Epidermal melanocyte (primary cell): ENCODE measurements around the gene NEGR1.

Source experiments
- DNase-seq: peaks from one replicate; pipeline ENCODE4 v3.0.0; 2011; ENCODE audit warnings: low spot score; ENCODE audit not compliant: insufficient read length

The NEGR1 gene

DNA sequence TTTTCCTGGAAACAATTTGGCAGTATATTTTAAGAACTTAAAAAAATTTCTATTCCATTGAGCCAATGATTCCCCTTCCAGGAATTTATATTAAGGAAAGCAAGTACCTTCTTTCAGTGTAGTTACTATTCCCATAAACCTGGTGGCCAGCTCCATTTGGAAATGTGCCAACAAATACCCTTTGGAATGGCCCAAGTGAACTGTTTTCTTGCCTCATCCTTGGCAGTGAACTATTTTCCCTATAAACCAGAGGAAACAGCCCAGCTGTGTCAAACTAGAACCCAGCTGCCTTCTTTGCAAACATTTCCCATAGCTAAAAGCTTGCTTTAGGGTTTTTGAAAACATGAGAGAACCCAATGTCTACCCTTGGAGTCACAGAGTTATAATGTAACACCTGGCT lies 496.9 kb downstream of the NEGR1 start:
- no peak for DNase-seq

DNA sequence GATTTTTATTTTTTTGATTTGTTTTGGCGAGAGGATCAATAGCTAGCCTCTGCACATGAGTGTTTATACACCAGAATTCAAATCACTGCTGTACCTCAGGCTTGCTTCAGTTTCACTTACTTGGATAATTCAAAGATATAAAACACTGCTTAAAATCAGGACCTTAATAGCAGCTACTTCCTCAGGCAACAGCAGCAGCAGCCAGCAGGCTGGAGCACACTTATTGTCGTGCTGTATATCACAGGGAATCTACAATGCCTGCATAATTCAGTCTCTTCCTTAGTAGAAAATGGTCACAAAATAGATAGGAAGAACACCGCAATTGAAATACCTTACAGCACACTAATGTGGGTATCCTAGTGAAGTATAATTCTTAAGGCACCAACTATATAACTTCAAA lies 497.3 kb downstream of the NEGR1 start:
- no peak for DNase-seq

DNA sequence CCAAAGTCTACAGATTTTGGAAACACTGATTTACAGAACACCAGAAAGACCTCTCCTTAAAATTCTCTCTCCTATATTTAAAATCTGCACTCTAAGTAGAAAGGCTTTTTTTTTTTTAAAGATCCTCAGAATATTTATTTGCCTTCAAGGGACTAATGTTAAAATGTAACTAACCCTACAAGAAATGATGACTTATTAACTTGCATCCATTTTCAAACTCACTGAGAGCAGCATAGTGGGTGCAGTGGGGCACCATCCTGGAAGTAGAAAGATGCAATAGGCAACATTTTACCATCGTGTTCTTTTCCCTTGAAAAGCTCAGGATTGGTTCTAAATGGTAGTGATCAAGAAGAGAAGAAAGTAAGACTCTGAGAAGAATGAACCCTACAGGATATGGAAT lies 498.1 kb downstream of the NEGR1 start:
- DNase-seq = no peak

DNA sequence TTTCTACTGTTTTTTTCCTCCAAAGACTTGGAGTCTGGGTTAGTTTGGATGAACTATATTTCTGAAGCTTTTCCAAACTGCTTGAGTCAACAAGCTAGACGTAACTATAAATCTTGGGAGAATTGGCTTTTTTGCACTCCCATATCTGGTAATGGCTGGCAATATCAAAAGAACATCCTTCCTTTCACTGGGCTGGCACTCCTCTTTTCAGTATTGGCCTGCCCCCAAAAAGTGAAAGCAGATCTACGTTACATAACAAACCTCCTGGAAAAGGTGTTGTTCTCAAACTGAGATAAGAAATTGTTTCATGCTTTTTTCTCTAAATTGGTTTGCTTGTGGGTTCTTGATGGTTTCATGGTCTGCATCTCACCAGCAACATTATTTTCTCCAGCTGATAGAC lies 499.3 kb downstream of the NEGR1 start:
- DNase-seq = no peak

DNA sequence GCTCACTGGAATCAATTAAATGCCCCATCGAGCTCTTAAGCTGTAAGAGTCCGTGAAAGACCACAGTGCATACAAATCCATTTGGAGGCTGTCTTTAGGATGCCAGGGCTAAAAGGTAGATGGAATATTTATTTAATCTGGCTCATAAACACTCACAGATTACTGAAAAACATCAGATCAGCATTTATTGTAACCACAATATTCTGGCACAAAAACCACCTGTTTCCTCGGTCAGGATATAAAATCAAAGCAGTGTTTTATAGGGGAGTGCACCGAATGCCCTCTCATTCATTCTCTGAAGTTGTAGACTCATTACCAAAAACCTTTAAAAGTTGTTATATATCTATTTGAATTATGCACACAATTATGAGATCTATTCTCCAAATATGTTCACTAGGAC lies 500.9 kb downstream of the NEGR1 start:
- no peak for DNase-seq

DNA sequence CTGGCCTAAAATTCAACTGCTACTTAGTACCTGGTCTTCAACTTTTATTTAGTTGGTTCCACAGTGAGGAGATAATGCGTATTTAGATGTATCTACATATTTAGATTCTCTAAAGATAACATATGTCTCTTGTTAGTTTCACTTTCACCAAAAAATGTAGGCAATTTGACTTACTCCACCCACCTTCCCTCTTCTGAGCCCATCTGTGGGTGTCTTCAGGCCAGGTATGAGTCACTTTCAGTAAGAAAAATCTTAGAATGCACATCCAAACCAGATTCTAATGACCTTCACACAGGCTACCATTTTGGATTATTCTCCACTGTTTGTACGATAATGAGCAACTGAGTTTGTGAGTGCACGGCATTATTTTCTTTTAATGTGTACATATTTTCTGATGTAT lies 501.7 kb downstream of the NEGR1 start:
- DNase-seq = no peak

DNA sequence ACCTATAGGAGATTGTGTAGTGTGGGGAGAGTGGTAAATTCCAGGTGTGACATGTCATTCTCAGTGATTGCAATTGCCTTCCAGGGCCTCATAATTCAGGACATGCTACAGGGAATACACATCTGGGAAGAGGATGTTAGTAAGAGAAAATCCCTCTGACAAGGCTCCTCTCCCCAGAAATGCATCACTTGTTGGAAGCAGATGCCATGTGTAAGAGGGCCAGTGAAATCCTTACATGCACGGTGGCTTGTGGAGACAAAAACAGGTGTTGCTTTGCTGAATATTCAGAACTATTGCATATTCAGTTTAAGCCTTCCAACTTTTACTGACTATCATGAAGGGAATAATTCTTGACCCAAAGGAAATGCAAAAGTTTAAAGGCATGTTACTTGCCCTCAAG lies 503.4 kb downstream of the NEGR1 start:
- no peak for DNase-seq

DNA sequence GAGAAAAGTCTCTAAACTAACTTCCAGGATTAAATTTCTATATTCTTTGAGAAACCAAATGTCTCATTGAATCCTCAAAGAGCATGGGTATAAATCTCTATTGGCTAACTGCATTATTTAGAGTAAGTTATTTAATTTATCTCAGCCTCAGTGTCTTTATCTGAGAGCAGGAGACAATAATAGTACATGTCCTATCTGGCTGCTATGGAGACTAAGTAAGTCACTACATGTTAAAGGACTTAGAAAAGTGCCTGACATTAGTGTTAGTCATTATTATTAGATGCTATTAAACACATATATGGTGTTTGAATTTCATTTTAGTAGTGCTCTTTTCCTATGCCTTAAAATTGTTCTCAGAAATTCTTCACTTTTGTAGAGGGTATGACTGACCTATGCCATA lies 505.2 kb downstream of the NEGR1 start:
- DNase-seq = no peak

DNA sequence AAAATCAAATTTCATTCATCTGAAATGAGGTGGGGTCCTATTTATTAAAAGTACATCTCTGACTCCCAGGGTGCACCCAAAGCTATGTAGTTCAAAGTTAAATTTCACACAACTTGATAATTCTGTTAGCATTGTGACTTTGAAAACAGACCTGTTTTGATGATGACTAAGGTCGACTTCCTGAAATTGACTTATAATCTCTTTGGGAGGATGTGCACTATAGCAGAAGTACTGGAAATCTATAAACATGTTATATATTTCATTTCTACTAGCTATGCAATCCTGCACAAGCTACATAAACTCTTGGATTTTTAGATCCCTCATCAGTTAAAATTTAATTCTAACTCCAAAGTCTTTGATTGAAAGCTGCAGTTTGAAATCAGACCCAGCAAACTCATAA lies 507.6 kb downstream of the NEGR1 start:
- DNase-seq = no peak

DNA sequence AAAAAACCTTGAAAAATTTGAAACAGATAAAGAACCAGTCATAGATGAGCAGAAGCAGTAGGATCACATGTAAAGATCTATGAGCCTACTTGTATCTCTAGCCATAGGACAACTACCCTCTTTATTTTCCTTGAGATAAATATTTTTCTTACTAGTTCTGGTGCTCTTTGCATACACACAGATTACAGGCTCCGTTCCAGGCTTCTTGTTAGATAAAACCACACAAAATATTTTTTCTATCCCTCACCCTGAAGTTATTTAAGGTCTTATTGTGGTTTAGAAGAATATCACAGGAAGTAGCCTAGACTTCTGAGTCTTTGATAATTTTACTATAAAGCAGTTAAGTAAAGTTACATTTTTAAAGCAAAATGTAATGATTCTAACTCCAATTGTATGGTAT lies 512.2 kb downstream of the NEGR1 start:
- no peak for DNase-seq

DNA sequence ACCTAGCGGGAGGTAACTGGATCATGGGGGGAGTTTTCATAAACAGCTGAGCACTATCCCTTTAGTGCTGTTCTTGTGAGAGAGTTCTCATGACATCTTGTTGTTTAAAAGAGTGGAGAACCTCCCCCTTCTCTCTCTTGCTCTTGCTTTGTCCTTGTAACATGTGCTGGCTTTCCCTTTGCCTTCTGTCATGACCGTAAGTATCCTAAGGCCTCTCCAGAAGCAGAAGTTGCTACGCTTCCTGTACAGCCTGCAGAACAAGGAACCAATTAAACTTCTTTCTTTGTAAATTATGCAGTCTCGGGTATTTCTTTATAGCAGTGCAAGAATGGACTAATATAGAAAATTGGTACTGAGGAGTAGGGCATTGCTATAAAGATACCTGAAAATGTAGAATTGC lies 515.6 kb downstream of the NEGR1 start:
- DNase-seq = no peak

DNA sequence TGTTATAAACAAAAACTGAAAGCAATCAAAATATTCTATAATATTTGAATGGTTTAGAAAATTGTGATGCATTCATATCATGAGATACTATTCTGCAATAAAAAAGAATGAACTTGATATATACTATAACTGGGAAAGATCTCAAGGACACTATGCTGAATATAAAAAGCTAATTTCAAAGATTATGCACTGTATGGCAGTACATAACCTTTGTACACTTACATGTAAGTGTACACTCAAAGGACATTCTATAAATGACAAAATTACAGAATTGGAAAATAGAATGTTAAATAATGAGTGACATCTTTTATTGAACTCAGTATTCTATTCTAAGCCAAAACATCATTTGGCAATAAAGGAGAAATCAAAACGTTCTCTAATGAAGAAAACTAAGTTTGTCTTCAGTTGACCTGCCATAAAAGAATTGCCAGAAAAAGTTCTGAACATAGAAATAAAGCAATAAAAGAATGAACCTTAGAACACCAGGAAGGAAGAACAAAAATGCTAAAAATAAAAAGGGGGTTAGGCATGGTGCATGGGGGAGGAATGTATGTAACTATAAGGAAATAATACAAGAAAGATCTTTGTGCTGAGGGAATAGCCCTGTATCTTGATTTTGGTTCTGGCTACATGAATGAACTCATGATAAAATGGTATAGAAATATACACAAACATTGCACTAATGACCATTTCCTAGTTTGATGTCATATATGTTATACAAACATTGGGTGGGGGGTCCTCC lies 519.7 kb downstream of the NEGR1 start:
- DNase-seq = no peak

DNA sequence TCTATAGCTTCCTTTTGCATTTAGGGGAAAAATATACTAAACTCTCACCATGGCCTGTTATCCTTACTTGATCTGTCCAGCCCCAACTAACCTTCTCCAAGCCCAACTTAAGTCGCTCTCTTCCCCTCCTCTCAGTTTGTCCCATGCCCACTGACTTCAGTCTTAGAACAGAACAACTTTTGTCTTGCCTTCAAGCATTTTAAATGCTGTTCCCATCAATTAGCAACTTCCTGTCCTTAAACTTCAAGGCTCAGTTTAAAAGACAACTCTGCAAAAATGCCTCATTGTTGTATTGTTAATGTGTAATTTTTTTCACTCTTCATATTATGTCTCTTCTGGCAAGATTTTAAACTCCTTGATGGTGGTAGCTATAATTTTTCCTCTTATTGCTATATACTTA lies 526.9 kb downstream of the NEGR1 start:
- DNase-seq = no peak

DNA sequence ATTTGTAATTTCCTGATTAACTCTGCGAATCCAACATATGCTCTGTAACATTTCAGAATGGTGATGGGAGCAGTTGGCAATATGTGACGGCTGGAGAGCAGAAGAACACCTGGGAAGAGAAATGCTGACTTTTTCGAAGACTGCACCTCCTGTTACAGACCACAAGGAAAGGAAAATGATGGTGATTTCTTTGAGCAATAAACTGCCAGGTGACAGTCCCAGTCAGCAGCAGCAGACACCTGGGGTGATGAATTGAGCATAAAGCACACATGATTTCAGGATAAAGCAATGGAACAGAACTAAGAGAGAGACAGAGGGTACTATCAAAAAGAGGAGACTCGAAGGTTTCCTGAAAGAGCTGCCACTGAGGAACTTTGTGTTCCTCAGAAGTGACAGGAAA lies 528.6 kb downstream of the NEGR1 start:
- no peak for DNase-seq

DNA sequence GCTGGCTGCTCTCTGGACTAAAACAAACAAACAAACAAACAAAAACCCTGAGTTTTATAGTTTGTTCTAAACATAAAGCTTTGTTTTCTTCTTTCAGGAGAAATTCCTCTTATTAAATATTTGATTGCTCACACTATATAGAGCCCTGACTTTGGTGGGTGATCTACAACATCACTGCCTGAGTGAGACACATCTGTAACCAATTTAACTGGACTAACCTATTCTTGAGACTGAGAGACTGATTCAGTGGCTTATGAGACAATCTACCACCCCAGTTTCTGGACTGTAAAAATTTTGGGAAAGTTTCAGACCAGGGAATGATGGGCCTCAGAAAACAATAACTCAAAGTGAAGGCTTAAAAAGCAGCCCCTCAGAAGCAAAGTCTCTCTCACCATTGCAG lies 537.0 kb downstream of the NEGR1 start:
- no peak for DNase-seq

DNA sequence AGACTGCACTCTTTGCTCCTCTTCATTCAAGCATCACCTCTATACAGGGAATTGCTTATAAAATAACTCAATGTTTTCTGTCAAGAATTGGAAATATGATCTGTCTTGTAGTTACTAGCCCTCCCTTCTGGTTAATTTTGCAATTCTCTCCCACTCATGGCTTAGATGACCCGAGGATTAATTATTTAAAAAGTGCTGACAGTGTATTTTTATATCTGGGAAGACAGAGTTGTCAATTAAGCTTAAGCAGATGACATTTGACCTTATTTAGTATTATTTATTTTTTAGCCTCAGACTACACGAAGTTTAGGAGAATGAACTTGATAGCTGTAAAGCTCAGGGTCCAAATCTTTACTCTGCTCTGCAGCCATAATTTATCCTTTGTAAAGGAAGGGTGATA lies 538.5 kb downstream of the NEGR1 start:
- DNase-seq = no peak

DNA sequence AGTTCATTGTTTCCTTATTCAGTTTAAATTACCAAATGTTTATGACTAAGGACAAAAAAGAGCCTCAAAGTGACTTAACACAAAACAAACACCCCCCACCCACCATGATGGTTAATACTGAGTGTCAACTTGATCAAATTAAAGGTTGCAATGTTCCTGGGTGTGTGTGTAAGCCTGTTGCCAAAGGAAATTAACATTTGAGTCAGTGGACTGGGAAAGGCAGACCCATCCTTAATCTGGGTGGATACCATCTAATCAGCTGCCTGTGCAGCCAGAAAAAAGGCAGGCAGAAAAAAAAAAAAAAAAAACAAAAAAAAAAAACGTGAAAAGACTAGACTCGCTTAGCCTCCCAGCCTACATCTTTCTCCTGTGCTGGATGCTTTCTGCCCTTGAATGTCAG lies 543.4 kb downstream of the NEGR1 start:
- DNase-seq = no peak

DNA sequence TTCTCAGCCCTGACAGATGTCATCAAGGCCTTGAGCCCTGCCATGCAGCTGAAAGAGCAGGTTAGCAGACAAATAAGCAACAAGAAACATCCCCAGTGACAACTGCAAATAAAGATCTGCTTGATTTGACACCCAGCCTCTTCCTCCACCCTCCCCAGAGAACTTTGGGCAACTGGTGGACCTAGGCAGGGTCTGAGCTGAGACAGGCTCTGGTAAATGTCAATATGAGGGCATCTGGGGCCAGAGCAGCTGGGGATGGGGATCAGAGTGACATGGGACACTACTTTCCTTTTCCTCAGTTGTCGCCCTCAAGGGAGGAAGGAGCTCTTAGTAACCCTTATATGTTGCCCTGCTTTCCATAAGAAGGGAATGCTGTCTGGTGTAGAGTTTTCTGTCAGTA lies 544.1 kb downstream of the NEGR1 start:
- DNase-seq = no peak

DNA sequence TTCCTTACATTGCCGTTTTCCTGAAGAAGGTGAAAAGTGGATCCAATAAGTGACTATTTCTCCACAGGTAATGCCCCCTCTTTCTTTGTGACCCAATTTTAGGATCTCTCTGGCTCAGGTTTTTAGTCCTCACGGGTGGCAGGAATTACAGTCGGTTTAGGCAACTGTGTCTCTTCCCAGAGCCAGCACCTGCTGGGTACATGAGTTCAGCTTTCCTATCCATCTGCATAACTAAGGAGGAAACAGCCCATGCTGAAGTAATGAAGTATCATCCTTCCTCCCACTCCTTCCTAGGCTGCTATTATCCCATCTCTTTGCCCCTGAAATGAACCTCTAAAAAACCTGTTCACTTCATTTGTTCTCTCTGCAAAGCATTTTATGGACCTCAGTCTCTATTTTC lies 544.6 kb downstream of the NEGR1 start:
- no peak for DNase-seq

DNA sequence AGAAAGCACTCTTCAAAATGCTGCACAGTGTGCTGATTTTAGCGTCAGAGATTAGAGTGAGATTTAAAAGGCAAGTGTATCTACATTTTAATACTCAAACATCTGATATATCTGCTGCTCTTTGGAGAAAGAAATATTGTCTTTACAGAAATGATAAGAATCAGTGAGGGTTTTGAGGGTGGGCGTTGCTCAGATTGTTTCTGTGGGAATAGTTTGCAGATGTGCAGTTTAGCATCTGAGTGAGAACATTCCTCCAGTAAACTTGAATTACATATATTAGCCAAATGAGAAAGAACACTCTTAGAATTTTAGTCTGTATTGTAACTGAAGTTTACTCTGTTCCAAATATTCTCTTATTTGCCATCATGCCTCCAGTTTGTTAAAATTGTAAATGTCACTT lies 549.2 kb downstream of the NEGR1 start:
- no peak for DNase-seq

DNA sequence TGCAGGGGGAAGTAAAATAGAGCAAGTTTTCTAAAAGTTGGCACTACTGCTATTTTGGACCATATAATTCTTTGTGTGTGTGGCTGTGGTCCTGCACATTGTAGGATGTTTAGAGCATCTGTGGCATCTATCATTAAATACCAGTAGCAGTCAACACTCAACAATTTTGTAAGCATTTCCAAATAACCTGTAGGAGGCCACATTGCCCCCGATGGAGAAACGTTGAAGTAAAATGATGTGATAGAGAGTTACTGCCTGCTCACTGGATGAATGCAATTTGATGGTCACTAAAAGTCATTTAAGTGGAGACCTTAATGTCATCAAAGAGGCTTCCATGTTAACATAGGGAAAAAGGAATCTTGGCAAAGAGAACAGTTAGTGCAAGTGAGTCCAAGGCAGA lies 560.8 kb downstream of the NEGR1 start:
- DNase-seq = no peak

DNA sequence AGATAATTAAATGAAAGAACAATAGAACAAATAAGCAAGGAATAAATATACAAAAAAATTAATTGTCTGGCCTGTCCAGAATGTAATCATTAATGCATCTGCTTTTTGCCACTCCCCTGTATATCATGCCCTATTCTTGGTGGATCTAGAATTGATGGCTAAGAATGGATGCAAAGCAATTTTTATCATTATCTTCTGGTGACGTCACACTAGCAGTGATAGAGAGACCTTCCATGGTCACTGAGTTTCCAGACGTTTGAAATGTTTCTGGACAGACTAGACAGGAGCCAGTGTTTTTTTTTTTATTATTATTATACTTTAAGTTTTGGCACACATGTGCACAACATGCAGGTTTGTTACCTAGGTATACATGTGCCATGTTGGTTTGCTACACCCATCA lies 563.0 kb downstream of the NEGR1 start:
- no peak for DNase-seq

DNA sequence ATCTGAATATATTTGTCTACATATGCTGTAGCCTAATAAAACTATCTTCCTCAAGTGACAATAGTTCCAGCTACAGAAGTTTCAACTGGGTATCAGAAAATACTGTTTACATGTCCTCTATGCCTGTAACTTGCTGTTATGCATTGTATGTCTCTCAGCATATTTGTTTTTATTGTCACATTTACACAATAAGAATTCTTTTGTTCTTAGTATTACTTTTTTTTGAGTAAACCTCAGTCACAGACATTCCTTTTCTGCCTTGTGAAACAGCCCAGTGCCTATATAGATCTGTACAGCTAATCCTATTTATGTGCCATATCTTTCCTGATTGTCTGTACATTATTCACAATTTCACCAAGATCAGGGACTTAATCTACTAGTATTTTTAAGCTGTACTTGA lies 565.2 kb downstream of the NEGR1 start:
- peak; percentile 15 for DNase-seq

DNA sequence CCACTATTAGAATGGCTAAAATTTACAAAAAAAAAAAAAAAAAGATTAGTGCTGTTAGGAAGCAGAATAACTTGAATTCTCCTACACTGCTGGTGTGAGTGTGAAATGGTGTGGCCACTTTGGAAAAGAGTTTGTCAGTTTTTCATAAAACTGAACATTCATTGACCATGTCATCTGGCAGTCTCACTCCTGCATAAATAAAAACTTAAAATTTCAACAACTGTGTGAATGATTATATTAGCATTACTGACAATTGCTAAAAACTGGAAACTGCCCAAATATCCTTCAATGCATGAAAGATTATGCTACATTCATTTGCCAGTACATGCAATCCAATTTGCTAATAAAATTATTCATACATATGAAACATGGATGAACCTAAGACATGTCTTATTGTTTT lies 570.9 kb downstream of the NEGR1 start:
- DNase-seq = no peak
